Measurements from ENCODE around the gene USP28.
A peak's percentile ranks its signal among the peaks of the same experiment; 100 is the strongest.
"Not testable (repeated sequence)": the region's sequence is repeated elsewhere in the genome, so short reads cannot be mapped to it uniquely, and the experiment has no call there.

The USP28 gene

GRCh38 chr11:113829751-113830150 lies 45.6 kb downstream of the USP28 start:
- no peak for DNase-seq

DNA sequence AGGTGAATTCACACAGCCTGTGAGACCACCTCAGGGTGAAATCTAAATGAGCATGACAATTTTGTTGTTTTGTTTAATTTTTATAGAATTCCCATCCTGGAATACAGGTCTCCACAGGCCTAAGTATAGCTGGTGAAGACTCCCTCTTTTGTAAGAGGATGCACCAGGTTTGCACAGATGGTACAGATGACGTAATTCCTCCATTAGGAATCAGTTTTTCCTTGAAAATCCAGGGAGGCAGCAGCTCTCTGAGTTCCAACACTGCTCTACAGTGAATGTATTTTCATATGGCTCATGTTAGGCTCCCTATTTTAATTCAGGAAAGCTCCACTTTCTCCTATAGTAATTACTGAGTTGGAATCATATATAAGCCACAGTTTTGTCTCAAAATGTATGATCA lies 47.2 kb downstream of the USP28 start:
- DNase-seq, result no peak

GRCh38 chr11:113827477-113827876 lies 47.9 kb downstream of the USP28 start:
- DNase-seq, result no peak

DNA sequence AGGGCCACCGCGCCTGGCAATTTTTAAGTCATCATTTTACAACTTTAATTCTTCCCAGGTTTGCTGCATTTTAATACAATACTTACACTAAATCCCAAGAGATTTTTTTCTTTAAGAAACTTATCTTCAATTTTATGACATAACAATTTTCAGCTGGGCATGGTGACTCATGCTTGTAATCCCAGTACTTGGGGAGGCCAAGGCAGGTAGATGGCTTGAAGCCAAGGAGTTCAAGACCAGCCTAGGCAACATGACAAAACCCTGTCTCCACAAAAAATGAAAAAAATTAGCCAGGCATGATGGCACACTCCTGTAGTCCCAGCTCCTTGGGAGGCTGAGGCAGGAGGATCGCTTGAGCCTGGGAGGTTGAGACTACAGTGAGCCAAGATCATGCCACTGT lies 56.9 kb downstream of the USP28 start:
- DNase-seq, result no peak

- no peak for DNase-seq
These were observed 57.7 kb downstream of the USP28 start for GRCh38 chr11:113817626-113818025.

GRCh38 chr11:113817162-113817561 lies 58.2 kb downstream of the USP28 start:
- no peak for DNase-seq

GRCh38 chr11:113814181-113814580 lies 61.2 kb downstream of the USP28 start:
- DNase-seq, result no peak

DNA sequence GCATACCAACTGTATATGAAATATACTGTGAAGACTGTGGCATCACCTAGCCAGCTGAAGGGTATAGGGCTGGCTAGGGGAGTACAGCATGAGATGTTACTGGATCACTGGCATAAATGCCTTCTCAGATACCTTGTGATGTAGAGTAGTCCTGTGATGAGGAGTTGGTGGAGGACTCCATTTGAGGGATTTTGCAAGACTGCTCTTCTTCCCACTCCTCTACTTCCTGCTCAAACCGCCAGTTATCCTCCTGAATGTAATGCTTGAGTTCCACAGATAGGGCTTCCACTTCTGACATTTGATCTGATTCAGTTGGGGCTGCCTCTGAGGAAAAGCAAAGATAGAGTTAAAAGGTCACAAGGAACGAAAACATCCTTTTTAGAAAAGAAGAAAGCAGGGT lies 66.4 kb downstream of the USP28 start:
- DNase-seq, result no peak

DNA sequence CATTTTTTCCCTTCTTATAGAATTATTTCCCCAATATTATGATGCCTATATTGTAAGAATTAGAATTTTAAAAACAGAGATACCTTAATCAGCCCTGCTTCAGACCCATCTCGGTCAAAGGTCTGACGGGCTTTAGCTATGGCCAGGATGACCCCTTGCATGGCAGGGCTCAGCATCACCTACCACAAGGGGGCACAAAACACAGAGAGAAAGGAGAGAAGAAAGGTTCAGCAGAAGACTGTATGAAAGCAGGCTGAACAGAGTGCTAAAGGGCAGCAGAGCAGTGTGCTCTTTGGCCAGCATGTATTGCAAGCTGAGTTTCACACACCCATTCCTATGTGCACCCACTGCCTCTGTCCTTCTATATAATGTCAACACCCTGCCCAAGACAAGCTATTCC lies 69.0 kb downstream of the USP28 start:
- peak; percentile 21 for DNase-seq

DNA sequence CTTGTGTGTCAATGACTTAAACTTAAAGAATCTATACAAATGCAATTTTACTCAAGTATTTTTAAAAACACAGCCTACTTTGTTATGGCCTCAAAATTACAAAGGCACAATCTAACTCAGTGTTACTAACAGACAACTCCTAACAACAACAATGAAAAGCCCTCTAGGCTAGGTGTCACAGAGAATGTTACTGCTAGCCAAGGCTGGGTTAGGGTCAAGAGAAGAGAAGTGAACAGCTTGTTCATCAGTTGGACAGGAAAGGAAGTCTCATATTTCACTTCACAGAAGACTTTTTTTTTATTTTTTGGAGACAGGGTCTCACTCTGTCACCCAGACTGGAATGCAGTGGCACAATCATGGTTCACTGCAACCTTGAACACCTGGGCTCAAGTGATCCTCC lies 69.7 kb downstream of the USP28 start:
- no peak for DNase-seq

DNA sequence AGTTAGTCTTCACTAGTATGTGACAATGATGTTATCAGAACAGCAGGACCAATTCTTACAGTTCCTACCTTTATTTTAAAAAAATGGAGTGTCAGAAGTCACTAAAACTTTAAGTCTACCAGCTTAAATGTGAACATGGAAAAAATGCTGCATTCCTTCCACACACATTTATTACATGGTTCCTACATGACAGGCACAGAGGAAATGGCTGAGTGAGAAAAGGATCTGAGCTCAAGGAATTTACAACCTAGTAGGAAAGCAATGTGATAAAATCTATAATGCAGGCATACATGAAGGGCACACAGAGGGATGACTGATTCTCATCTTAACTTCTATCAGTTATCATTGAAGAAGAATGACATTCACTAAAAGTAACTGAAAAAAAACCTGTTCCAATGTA lies 72.8 kb downstream of the USP28 start:
- no peak for DNase-seq

GRCh38 chr11:113796663-113797259 lies 78.6 kb downstream of the USP28 start:
- DNase-seq, result peak; percentile 34

DNA sequence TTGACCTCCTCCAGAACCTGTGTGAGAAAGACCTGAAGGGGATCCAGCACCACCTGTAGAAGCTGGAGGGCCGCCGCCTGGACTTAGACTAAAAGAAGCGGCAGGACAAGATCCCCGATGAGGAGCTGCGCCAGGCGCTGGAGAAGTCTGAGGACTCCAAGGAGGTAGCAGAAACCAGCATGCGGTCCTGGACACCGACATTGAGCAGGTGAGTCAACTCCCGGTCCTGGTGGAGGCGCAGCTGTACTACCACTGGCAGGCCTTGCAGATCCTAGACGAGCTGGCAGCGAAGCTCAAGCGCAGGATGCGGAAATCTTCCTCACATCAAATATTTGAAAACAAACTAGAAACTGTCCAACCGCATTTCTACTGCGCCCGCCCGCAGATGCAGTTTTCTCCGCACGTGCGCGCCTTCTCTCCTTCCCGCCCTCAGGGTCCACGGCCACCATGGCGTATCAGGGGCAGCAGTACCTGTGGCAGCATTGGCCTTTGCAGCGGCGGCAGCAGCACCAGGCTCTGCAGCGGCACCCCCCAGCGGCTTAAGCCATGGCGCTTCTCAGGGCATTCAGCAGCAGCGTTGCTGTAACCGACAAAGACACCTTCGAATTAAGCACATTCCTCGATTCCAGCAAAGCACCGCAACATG lies 85.6 kb downstream of the USP28 start:
- no peak for DNase-seq

GRCh38 chr11:113789016-113789415 lies 86.4 kb downstream of the USP28 start:
- not testable (repeated sequence) for DNase-seq

DNA sequence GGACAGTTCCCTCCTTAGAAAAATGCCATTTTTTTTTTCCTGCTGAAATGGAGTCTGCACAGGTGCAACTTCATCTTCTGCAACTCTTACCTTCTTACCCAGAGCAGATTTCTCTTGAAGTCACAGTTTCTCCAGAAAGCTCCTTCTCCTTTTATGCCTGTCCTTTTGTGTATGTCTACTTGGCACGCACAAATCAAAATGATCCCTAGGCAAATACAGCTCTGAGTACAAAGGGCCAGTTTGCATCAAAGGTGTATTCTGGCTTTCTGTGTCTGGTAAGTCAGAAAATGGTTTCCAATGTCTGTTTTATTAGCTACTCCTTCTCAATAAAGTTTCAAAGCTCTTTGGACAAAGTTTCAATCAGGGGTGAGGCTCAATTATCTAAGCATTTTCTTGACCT lies 93.2 kb downstream of the USP28 start:
- DNase-seq, result no peak

- DNase-seq, result no peak
These were observed 93.7 kb downstream of the USP28 start for GRCh38 chr11:113781682-113782081.

DNA sequence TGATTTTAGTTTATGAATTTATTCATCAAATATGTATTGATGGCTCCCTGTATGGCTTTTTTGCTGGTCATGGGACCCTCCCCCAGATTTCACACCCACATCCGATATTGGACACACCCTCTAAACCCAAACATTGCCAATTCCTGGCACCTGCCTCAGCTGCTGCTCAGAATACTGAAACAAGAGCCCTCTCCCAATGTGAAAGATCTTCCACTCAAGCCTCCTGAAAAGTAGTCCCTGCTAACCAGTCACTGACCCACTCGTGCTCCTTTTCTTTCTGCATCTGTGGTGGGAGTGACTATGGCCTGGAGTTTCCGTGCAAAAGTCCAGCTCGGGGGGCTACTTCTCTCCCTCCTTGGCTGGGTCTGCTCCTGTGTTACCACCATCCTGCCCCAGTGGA lies 95.9 kb downstream of the USP28 start, which contains the start of gene CLDN25:
TSS of gene CLDN25 (plus strand) at position 301 of the 400 bp plus-strand sequence. CDS start at position 301, 0 bp downstream.
- DNase-seq, result no peak

DNA sequence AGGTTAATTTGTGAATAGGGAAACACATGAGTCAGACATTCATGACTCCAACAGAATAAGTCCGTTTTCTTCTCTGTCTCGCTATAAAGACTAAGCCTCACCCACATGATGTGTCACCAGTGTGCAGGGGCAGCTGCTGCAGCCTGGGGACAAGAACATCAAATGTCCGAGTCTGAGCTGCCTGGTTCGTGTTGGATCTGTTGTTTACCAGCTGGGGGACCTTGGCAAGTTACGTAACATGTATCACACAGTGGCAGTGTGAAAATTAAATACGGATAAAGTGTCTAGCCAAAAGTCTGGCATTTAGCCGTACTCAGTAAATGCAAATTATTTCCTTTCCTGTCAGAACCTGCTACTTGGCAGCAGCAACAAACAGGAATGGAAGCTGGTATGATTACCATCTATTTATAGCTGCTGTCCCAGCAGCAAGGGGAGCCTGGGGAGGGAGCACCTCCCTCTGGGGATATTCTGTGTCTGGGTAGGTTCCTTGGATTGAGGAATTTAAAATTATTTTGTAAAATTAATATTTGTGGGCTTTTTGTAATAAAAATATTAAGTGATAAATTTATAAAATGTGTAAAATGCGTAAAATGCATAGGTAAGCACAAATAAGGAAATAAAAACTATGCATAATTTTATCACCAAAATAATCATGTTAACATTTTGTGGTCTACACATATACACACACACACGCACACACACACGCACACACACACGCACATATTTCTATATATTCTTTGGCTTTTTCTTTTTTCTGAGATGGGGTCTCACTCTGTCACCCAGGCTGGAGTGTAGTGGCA lies 97.1 kb downstream of the USP28 start:
- DNase-seq, result peak; percentile 57

DNA sequence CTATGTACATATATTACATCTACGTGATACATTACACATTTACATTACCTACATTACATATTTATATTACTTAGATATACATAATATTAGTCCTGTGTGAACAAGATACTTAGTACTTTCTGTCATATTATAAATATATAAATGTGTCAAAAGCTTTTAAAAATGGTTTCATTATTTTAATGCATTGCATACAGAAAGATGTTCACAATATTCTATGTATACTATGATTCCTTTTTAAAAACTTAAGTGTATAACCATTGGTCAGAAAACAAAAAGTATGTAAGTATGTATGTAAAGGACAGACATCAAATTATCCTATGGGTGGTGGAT lies 101.2 kb downstream of the USP28 start:
- DNase-seq, result no peak

GRCh38 chr11:113773416-113774173 lies 101.8 kb downstream of the USP28 start, which contains the start of gene ZW10:
TSS of gene ZW10 (minus strand) at chr11:113773692. CDS start at chr11:113773666, 26 bp downstream.
- peak; percentile 94 for DNase-seq

- no peak for DNase-seq
These were observed 102.3 kb downstream of the USP28 start for GRCh38 chr11:113773092-113773415.

GRCh38 chr11:113771964-113772363 lies 103.4 kb downstream of the USP28 start:
- DNase-seq, result no peak

GRCh38 chr11:113764527-113765219 lies 110.7 kb downstream of the USP28 start:
- no peak for DNase-seq

Data from COR-L47 (cell line).